NCI-H2081 treated with DMSO at 0.1 percent for 48 hours (cell line): ENCODE measurements around the gene SMARCA4.
"Not testable (repeated sequence)": the region's sequence is repeated elsewhere in the genome, so short reads cannot be mapped to it uniquely, and the experiment has no call there.

Experiments used
- DNase-seq: peaks from one replicate; lab custom pipeline; 2025; lab: John Stamatoyannopoulos, UW

SMARCA4 gene

DNA sequence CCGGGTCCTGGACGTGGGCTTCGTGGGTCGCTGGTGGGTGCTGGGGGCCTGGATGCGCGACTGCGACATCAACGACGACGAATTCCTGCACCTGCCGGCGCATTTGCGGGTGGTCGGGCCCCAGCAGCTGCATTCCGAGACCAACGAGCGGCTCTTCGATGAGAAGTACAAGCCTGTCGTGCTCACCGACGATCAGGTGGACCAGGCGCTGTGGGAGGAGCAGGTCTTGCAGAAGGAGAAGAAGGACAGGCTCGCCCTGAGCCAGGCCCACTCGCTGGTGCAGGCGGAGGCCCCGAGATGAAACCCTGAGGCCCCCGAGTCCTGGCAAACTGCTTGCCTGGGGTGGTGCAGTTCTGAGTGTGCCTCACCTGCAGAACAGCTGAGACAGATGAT lies 31.4 kb upstream of the SMARCA4 start:
- DNase-seq = no peak

GRCh38 chr19:10935371-10936059 lies 25.3 kb upstream of the SMARCA4 start:
- DNase-seq = no peak

DNA sequence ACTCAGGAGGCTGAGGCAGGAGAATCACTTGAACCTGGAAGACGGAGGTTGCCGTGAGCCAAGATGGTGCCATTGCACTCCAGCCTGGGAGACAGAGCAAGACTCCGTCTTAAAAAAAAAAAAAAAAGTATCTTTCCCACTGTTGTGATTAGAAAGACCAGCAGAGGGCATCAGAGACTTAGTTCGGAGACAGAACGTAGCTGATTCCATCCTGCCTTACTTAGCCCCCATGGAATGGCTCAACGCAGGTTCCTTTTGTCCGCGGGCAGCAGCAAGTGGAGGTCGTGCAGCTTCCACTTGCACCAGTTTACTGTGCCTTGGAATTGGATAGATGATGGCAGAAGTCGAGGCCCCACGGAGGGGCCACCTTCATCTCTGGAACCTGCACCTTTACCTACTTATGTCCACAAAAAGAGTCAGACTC lies 24.2 kb upstream of the SMARCA4 start:
- DNase-seq = peak; percentile 32

DNA sequence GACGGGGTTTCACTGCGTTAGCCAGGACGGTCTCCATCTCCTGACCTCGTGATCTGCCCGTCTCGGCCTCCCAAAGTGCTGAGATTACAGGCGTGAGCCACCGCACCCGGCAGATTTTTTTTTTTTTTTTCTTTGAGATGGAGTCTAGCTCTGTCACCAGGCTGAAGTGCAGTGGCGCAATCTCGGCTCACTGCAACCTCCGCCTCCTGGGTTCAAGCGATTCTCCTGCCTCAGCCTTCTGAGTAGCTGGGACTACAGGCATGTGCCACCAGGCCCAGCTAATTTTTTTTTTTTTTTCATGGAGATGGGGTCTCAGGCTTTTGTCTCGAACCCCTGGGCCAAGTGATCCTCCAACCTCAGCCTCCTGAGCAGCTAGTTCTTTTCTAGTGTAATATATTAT lies 19.2 kb upstream of the SMARCA4 start:
- DNase-seq = not testable (repeated sequence)

DNA sequence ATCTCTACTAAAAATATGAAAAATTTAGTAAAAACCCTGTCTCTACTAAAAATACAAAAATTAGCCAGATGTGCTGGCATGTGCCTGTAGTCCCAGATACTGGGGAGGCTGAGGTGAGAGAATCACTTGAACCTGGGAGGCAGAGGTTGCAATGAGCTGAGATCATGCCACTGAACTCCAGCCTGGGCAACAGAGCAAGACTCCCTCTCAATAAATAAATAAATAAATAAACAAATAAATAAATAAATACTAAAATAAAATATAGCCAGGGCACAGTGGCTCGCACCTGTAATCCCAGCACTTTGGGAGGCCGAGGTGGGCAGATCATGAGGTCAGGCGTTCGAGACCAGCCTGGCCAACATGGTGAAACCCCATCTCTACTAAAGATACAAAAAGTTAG lies 17.4 kb upstream of the SMARCA4 start:
- not testable (repeated sequence) for DNase-seq

GRCh38 chr19:10945264-10945663 lies 15.6 kb upstream of the SMARCA4 start:
- DNase-seq = no peak

DNA sequence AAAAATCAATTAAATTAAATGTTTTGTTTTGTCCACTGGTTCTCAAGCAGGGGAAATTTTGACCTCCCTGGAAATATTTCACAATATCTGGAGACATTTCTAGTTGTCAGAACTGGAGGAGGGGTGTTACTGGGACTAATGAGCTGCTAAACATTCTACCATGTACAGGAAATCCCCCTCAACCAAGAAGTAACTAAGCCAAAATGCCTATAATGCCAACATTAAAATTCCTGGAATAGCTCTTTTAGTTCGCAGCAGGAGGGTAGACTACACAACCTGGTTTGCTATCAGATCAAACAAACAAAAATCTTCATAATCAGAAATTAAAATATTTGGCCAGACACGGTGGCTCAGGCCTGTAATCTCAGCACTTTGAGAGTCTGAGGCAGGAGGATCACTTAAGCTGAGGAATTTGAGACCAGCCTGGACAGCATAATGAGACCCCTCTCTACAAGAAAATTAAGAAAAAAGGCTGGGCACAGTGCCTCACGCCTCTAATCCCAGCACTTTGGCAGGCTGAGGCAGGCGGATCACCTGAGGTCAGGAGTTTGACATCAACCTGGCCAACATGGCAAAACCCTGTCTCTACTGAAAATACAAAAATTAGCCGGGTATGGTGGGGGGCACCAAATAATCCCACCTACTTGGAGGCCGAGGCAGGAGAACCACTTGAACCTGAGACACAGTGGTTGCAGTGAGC lies 13.7 kb upstream of the SMARCA4 start:
- no peak for DNase-seq

DNA sequence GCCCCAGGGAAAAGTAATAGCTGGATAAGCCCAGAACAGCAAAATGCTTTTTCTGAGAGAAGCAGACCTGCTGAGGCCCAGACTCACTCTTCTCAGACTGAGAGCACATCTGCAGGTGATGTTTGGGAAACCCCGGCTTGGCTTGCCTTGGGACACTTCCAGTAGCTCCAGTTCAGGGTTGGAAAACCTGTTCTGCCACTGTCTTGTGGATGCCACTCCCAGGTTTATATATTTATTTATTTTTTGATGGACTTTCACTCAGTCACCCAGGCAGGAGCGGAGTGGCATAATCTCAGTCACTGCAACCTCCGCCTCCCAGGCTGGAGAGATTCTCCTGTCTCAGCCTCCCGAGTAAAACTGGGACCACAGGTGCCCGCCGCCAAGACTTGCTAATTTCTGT lies 8.0 kb upstream of the SMARCA4 start:
- no peak for DNase-seq

DNA sequence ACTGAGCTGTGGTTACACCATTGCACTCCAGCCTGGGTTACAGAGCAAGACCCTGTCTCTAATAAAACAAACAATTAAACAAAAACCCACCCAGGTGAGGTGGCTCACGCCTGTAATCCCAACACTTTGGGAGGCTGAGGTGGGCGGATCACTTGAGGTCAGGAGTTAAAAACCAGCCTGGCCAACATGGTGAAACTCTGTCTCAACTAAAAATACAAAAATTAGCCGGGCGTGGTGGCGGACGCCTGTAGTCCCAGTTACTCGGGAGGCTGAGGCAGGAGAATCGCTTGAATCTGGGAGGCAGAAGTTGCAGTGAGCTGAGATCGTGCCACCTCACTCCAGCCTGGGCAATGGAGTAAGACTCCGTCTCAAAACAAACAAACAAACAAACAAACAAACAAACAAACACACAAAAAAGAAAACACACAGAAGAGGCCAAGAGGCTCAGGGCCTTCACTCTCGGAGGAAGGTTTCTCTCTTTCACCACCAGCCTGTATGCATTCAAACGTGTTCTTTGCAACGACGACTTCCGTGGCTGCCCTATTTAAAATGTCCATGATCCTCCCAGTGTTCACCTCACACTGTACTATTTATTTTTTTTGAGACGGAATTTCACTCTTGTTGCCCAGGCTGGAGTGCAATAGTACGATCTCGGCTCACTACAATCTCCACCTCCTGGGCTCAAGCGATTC lies 1.4 kb upstream of the SMARCA4 start:
- not testable (repeated sequence) for DNase-seq

GRCh38 chr19:10961073-10961860 lies 437 bp downstream of the SMARCA4 start:
- DNase-seq = no peak

DNA sequence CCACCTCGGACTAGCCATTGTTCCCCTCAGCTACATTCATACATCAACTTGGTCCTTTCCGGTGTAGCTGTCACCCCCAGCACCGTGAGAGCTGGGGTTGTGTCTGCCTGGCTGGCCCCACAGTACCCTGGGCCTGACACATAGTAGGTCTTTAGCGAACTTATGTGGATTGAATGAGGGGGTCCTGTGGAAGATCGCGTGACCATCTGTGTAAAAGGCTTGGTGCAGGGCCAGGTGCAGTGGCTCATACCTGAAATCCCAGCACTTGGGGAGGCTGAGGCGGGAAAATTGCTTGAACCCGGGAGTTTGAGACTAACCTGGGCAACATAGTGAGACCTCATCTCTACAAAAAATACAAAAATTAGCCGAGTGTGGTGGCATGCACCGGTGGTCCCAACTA lies 2.0 kb downstream of the SMARCA4 start:
- DNase-seq = no peak

DNA sequence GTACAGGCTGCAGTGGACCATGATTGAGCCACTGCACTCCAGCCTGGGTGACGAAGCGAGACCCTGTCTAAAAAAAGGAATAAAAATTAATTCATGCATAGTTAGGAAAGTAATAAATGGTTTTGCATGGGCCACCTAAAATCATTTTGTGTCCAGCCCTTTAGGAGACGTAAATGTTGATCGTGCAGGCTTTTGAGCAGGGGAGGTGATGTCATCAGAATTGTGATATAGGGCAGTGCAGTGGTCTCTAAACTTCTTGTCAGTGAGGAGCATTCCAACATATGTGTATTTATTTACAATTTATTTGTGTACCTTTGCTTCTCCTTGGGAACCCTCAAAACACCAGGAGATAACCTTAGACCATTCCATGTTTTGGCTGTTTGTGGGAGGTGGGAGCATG lies 3.0 kb downstream of the SMARCA4 start:
- no peak for DNase-seq

DNA sequence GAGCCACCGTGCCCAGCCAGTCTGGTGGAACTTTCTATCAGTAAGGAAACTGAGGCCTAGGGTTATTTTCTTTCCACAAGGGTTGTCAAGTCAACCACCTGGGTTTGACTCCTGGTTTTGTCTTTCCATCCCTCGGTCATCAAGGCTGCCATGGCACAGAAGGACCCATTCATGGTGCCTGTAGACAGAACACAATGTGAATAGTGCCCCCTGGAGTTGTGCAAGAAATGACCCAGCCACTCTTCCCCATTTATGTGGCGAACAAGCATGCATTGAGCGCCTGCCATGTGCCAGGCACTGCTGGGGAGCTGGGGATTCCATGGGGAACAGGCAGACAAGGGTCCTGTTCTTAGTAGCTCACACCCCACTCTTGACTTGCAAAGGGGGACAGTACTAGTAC lies 4.1 kb downstream of the SMARCA4 start:
- no peak for DNase-seq

GRCh38 chr19:10965398-10965797 lies 4.6 kb downstream of the SMARCA4 start:
- DNase-seq = no peak

GRCh38 chr19:10966809-10967208 lies 6.0 kb downstream of the SMARCA4 start:
- DNase-seq = no peak

DNA sequence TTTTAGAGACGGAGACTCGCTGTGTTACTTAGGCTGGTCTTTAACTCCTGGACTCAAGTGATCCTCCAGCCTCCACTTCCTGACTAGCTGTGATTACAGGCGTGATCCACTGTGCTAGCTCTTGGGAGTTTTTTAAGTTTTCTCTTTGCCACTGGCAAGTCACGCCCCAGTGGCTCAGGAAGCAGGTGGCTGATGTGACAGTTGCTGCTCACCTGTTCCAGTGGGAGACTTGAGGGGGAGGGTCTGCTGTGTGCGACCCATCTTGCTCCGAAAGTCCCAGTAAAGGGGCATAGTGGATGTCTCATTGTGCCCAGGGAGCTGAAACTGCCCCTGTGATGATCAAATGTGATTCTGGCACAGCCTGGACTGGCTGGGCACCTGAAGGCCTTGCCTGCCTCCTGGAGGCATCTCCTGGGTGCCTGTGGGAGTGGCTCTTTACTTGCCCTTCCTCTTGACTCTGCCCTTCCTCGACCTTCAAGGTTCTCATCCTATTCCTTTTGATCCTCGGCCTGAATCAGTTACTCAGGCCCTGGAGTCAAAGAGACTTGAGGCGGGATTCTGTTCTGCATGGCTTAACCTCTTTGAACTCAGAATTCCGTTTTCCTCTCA lies 7.8 kb downstream of the SMARCA4 start:
- DNase-seq = no peak

- DNase-seq = no peak
Observed at GRCh38 chr19:10971107-10971726, 10.4 kb downstream of the SMARCA4 start.

GRCh38 chr19:10975374-10976130 lies 14.7 kb downstream of the SMARCA4 start:
- no peak for DNase-seq

- no peak for DNase-seq
Observed at GRCh38 chr19:10976131-10976892, 15.5 kb downstream of the SMARCA4 start.

DNA sequence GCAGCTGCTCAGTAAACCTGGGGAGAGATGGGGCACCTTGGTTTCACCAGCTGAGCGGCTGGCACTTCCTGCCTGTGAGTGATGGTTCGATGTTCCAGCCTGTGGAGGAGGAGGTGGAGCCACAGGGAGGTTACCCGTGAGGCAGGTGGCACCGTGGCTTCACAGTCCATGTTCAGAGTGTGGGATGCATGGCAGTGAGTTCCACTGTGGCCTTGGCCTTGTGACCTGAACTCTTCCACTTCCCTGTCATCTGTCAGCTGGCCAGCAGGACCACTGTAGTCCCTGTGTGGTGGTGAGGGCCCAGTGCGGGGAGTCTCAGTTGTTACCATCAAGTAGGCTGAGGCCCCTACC lies 16.9 kb downstream of the SMARCA4 start:
- no peak for DNase-seq
